Activated CD4-positive, alpha-beta T cell treated with anti-CD3 and anti-CD28 coated beads for 1 hour (primary cell): Measurements from ENCODE around the gene DNAJA2.
"Not testable (repeated sequence)": the region's sequence is repeated elsewhere in the genome, so short reads cannot be mapped to it uniquely, and the experiment has no call there.

ENCODE experiments used
- DNase-seq: peaks from one replicate; pipeline ENCODE4 v3.0.0-alpha.2; 2020

DNAJA2 gene

DNA sequence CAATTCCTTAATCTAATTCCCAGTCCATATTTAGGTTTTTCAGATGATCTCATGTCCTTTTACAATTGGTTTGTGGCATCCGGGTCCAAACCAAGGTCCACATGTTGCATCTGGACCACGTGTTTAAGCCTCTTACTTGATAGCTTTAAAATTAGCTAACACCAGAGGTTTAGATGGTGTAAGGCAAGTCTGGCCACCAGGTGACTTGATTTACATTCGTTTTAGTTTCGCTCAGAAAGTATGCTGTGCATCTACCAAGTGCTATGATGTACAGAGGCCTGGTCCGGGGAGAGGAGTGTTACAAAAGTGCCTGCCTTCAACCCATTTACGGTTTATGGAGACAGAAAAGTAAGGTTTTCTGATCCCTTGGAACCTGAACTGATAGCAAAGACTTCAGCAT lies 878 bp upstream of the DNAJA2 start:
- no peak for DNase-seq

DNA sequence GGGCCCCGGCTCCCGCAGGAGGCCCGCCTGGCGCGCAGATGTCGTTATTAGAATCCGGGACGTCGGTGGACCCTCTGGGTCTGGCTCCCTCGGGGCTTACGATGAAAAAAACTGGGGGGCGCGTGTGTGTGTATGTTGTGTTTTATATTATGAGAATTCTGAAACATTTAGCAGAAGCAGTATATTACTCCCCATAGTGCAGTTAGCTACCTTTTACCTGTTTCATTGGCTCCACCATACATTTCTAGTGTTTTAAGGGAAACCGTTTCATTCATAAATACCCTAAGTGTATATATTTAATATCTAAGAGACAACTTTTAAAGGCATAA lies 486 bp upstream of the DNAJA2 start:
- DNase-seq: no peak

DNA sequence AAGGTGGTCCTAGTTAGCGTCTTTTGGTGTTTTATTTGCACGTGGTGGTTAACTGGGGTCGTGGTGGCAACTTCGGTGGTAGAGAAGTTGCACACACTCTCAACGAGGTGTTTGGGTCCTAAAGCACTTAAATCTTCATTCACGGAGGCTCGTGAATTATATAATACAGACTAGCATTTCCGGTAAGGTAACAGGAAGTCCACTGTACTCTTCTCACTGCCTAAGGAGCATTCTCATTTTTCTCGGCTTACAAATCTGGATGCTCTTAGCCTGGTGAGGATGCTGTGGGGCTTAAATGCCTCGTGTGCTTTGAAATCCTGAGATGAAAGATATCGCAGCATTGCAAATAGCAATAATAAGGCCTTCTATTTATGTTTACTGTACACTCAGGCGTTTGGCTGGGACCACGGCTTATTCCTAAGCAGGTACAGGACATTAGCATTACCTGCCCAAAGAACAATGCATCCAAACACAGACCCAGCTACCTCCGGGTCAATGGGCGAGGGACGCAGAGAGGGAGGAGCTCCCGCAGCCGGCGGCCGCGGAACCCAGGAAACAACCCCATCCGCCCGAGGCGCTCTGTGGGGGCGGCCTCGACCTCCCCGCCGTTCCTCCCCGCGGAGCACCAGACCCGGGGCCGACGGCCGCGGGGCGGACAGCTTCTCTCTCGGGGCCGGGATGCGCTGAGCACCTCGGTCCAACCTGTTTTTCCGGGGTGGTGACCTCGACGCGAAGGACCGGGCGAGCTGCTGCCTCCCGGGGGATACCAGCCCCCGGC lies 856 bp downstream of the DNAJA2 start:
- peak; percentile 16 for DNase-seq

- no peak for DNase-seq
These were observed 2.2 kb downstream of the DNAJA2 start for GRCh38 chr16:46971271-46971670.

- no peak for DNase-seq
These were observed 3.4 kb downstream of the DNAJA2 start for GRCh38 chr16:46970089-46970488.

DNA sequence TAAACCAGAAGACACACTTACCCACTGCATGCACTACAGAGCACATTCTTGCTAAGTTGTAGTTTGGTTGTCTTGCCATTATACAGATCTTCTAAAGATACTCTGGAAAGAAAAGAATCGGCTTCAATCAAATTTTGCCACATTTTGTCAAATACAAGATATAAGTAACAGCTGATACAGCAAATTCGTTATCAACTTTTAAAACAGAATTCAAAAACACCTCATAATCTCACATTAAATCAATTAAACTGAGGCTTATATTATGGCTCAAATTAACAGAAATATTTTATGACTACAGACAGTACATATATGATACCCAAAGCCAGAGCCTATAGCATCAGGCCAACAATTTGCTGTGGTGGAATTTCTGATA lies 5.4 kb downstream of the DNAJA2 start:
- no peak for DNase-seq

DNA sequence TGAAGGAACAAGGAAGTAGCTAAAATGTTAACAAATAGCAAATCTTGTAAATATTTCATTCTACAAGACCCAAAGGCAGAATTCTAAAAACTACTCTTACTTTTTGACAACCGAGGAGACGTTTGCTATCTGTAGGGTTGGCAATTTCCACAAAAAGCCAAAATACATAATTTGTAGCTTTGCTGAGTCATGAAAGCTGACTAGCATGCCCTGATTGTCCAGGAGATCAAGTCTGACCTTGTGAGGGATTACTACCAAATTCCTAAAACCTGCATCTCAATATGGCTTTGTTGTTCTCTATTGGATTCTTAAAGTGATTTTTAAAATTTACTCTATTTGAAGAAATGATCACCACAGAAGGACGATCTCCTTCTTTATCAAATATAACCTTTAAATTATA lies 10.8 kb downstream of the DNAJA2 start:
- no peak for DNase-seq

- DNase-seq: no peak
These were observed 11.8 kb downstream of the DNAJA2 start for GRCh38 chr16:46961373-46962353.

DNA sequence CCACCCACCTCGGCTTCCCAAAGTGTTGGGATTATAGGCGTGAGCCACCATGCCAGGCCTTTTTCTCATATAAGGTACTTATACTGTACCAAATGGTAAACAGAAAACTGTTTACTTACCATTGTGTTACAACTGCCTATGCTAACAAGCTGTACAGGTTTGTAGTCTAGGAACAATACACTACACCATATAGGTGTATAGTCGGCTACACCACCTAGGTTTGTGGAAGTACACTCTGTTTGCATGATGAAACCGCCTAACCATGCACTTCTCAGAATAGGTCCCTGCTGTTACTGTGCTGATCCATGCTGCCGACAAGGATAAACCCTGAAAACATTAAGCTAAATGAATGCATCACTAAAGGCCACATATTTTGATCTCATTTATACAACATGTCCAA lies 18.9 kb downstream of the DNAJA2 start:
- no peak for DNase-seq

GRCh38 chr16:46950009-46950408 lies 23.5 kb downstream of the DNAJA2 start:
- DNase-seq: no peak

- no peak for DNase-seq
These were observed 24.1 kb downstream of the DNAJA2 start for GRCh38 chr16:46949241-46949892.

DNA sequence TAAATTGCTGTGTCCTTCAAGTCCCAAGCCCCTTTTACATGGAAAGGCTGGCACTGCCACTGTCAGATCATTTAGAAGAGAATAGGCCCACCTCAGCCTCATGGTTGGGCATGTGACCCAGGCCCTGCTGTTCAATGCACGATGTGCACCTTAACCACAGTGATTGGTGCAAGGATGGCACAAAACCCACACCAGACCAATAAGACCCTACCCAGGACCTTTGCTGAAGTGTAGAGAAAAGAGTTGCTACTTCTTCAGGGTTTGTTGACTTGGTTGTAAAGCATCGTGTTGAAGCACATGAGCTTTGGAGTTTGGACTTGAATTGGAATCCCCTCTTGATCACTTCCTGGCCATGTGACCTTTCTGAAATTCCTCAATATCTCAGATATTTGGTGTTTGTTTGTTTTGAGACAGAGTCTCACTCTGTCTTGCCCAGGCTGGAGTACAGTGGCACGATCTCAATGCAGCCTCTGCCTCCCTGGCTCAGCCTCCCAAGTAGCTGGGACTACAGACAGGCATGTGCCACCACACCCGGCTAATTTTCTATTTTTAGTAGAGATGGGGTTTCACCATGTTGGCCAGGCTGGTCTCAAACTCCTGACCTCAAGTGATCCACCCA lies 24.8 kb downstream of the DNAJA2 start:
- DNase-seq: no peak

DNA sequence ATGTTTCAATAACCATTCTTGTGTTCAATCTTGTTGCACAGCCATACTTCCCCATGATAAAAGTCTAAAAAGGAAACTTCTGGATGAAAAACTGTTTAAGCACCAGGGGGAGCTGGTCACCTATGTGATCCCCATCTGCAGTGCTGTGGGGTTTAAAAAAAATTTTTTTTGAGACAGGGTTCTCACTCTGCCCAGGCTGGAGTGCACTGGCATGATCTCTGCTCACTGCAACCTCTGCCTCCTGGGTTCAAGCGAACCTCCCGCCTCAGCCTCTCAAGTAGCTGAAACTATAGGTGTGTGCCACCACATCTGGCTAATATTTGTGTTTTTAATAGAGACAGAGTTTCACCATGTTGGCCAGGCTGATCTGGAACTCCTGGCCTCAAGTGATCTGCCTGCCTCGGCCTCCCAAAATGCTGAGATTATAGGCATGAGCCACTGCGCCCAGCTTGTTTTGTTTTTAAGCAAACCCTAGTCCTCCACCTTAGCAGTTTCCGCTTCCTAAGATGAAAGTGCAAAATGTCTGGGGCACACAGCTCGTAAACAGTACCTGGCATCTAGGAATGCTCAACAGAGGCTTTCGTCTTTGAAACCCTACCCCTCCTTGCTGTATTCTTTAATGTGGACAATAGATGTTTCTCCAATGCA lies 25.4 kb downstream of the DNAJA2 start:
- DNase-seq: no peak

DNA sequence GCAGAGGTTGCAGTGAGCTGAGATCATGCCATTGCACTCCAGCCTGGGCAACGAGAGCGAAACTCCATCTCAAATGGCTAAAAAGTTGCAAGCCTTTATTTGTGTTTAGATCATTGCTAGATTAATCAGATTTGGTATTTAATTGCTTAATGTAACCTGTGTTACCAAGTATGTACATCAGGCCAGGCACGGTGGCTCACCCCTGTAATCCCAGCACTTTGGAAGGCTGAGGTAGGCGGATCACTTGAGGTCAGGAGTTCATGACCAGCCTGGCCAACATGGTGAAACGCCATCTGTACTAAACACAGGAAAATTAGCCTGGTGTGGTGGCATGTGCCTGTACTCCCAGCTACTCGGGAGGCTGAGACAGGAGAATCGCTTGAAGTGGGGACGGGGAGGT lies 28.8 kb downstream of the DNAJA2 start:
- not testable (repeated sequence) for DNase-seq

DNA sequence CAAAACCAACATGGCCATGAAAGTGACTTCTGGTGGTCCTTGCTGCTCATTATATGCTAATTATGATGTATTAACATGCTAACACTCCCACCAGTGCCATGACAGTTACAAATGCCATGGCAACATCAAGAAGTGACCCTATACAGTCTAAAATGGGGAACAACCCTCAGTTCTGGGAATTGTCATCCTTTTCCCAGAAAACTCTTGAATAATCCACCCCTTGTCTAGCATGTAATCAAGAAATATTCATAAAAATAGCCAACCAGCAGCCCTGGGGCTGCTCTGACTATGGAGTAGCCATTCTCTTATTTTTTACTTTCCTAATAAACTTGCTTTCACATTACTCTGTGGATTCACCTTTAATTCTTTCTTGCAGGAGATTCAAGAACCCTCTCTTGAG lies 35.9 kb downstream of the DNAJA2 start:
- no peak for DNase-seq

DNA sequence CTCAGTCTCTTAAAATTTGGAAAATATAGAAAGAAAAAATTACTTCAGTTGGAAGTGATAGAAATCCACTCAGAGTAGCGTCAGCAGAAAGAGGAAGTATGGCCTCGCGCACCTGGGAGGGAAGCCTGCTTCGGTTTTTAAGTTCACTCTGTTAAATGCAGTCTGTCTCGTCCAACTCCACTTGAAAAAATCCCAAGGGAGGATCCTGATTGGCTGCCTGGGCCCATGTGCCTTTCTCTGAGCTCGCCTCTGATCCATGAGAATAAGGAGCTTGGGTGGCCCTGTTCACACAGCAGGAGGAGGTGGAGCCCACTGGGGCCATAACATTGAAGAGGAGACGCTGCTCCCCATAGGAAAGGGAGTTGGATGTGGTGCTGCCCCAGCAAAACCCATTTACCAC lies 40.7 kb downstream of the DNAJA2 start:
- DNase-seq: no peak

DNA sequence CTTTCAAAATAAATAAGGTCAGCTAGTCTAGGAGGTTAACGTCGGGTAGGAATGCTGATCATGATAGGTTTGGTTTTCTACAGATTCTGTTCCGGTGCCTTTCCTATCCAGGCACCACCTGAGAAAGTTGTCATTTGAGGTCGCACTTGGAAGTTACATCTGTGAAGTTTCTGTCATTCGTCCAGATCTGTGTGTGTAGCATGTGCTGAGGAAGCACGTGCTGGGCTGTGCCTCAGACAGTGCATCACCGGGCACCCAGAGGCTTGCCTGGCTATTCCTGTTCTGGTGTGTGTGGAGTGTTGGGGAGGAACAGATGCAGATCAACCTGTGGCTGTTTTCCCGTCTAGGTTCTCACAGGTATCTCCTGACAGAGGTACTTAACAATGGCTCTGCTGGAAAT lies 42.6 kb downstream of the DNAJA2 start:
- DNase-seq: no peak

DNA sequence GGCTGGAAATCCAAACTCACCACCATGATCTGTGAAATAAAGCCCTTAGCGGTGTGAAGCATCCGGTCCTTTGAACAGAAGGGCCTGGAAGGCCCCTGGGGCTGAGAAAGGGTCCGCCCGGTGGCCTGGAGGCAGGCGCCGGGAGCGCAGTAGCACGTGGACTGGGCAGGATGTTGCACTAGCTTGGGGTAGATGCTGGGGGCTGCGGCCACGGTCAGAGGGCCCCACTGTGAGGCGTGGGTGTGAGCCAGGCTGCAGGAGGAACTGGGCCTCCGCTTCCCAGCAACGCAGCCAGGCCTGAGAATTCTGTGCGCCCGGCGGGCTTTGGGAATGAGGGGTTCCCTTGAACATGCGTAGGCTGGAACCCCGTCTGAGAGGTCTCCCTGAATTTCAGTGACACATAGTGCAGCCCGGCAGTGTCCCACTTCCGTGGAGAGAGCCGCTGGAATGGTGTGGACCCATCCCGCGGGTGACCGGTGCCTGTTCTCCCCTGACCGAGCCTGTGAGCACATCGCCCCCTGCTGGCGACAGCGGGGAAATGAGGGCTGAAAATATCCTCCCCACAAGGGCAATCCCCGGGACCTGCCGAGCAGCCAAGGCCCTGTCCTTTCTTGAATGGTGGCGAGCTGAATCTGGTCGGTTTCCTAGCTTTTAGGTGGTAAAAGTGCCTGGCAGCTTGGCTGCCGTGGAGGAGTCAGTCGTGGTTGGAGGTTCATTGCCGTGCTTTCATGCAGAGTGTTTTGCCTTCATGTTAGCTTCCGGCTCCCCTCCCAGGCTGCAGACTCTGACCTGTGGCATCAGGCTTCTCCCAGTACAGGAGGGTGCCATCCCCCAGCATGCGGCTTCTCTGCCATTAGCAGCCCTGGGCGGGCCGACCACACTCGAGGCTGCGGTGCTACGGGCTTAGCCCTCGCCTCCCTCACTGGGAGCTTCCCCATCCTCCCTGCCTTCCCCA lies 43.8 kb downstream of the DNAJA2 start:
- peak; percentile 37 for DNase-seq

DNA sequence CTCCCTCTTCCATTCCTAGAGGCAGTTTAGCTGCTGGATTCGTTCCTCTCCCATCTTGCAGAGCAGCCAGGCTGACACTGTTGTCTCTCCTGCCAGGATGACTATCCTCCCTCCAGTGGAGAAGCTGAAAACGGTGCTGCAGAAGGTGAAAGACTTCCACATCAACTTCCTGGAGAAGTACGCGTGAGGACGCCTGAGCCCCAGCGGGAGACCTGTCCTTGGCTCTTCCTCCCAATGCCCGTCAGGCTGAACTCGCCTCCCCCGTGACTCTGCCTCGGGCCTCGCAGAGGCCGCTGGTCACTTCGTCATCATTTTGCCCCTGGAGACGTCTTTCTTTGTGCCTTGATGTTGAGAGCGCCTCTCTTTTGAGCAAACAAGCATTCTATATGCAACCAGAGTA lies 44.7 kb downstream of the DNAJA2 start:
- no peak for DNase-seq

DNA sequence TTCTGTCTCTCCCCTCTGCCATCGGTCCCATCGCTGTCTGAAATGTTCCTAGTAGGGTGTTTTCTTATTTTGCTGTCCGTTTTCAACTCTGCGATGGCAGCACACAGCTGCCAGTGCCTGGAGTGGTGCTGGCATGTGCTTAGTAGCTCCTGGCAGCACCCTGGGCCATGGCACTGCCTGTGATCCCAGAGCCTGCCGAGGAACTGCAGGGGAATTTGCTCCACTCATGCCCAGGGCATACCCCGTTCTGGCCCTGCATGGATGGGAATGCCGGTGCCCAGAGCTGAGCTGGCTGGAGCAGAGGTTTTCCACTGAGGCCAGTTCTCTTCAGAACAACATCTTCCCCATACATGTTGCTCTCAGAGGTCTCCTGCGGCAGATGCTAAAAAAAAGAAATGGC lies 46.2 kb downstream of the DNAJA2 start:
- no peak for DNase-seq

GRCh38 chr16:46926470-46927225 lies 46.8 kb downstream of the DNAJA2 start:
- DNase-seq: no peak
